ENCODE data around the gene DSCAM. TPM values are rescaled to one million over a fixed set of nuclear protein-coding genes. Genes with fewer than 3 reads are reported as not detected.

The DSCAM gene
- total and polyA plus RNA-seq, 12 donors = under 0.01 to 0.11 (median 0.07) TPM; not detected in 5

- Histone ChIP-seq H3K27me3 (no peaks in the 10 kb centered on the region), H3K4me3 (no peak overlapping the region), H3K36me3 (replicated peaks in 1 of 2) (no peaks in the 10 kb centered on the region), H3K27ac (no peak overlapping the region), H3K4me1 (replicated peaks in 1 of 2) (no peaks in the 10 kb centered on the region), H3K9me3 (replicated peaks in 1 of 3) (no peaks in the 10 kb centered on the region)
- 79 to 89% (median 84%) methylated on average over 2 of the region's 2 CpGs for WGBS, 4 donors
- intact Hi-C loops (cut with DNase I) = no loop called here
- no peak for TF ChIP-seq POLR2A (IDR thresholded peaks at IDR 0.05)
- TF ChIP-seq, protein P1, sequence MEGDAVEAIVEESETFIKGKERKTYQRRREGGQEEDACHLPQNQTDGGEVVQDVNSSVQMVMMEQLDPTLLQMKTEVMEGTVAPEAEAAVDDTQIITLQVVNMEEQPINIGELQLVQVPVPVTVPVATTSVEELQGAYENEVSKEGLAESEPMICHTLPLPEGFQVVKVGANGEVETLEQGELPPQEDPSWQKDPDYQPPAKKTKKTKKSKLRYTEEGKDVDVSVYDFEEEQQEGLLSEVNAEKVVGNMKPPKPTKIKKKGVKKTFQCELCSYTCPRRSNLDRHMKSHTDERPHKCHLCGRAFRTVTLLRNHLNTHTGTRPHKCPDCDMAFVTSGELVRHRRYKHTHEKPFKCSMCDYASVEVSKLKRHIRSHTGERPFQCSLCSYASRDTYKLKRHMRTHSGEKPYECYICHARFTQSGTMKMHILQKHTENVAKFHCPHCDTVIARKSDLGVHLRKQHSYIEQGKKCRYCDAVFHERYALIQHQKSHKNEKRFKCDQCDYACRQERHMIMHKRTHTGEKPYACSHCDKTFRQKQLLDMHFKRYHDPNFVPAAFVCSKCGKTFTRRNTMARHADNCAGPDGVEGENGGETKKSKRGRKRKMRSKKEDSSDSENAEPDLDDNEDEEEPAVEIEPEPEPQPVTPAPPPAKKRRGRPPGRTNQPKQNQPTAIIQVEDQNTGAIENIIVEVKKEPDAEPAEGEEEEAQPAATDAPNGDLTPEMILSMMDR (IDR thresholded peaks at IDR 0.05) = no peak
- DNase-seq = no peak
Observed at GRCh38 chr21:40662889-40663288, 184.1 kb downstream of the DSCAM start.

GRCh38 chr21:40660461-40660860 lies 186.5 kb downstream of the DSCAM start:
- TF ChIP-seq POLR2A (IDR thresholded peaks at IDR 0.05) = no peak
- TF ChIP-seq, protein P1 (IDR thresholded peaks at IDR 0.05) = no peak
- DNase-seq = no peak
- intact Hi-C loops (cut with DNase I) = no loop called here
- Histone ChIP-seq H3K4me3 (no peak overlapping the region), H3K36me3 (replicated peaks in 1 of 2) (no peaks in the 10 kb centered on the region), H3K9me3 (replicated peaks in 1 of 3) (no peaks in the 10 kb centered on the region), H3K27ac (no peak overlapping the region), H3K4me1 (replicated peaks in 1 of 2) (no peaks in the 10 kb centered on the region), H3K27me3 (peaks cover 3% of the 10 kb centered on the region)
- 35 to 75% (median 60%) methylated on average over 3 of the region's 3 CpGs for WGBS, 4 donors

DNA sequence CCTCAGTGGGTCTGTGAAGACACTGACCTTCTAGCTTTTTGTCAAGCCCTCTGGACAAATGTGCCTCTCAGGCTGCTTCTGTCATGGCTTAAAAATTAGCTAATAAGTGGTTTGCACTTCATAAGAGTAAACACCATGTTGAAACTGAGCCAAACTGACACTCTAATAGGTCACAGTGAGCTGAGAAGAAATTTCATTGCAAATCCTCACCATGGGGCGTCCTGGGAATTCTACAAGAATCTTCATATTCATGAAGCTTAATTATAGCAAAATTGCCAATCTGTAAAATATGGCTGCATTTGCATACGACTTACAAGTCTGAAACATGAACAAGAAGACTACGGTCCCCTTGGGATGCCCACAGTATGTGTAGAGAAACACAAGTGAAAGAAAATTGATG lies 188.6 kb downstream of the DSCAM start:
- H3K27me3 ChIP-seq = peaks cover 3% of the 10 kb centered on the region
- no peaks in the 10 kb centered on the region for H3K36me3 ChIP-seq (replicated peaks in 1 of 2)
- 71 to 79% (median 77%) methylated on average over 3 of the region's 3 CpGs for WGBS, 4 donors
- no peaks in the 10 kb centered on the region for H3K4me1 ChIP-seq (replicated peaks in 1 of 2)
- H3K9me3 ChIP-seq (replicated peaks in 1 of 3) = no peaks in the 10 kb centered on the region
- H3K4me3 ChIP-seq = no peak overlapping the region
- H3K27ac ChIP-seq = no peak overlapping the region
- no peak for TF ChIP-seq POLR2A (IDR thresholded peaks at IDR 0.05)
- TF ChIP-seq, protein P1 (IDR thresholded peaks at IDR 0.05) = no peak
- intact Hi-C loops (cut with DNase I) = no loop called here
- DNase-seq = no peak

DNA sequence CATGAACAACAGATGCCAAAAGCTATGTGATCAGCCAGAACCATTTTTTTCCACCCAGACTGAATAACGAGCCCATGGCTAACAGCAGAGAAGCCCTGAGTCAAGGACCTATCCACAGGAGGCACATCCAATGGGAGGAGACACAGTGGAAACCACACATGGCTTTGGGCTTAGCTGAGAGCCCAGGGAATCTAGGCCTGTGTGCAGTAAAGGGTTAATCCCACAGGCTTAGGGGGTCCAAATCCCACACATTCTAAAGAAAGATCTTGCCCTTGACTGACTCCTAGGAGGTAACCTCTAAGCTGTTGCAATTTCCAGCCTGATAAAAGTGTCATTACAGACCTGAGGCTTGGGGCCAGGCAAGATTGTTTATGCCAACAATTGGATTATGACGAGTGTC lies 194.5 kb downstream of the DSCAM start:
- no peak for TF ChIP-seq POLR2A (IDR thresholded peaks at IDR 0.05)
- TF ChIP-seq, protein P1 (IDR thresholded peaks at IDR 0.05) = no peak
- peaks cover 3% of the 10 kb centered on the region for H3K27me3 ChIP-seq

More for the DNA sequence above, 194.5 kb downstream of the DSCAM start:
- intact Hi-C loops (cut with DNase I) = no loop called here
- Histone ChIP-seq H3K4me3 (no peak overlapping the region), H3K36me3 (replicated peaks in 1 of 2) (no peaks in the 10 kb centered on the region), H3K9me3 (replicated peaks in 1 of 3) (no peaks in the 10 kb centered on the region), H3K4me1 (replicated peaks in 1 of 2) (no peaks in the 10 kb centered on the region), H3K27ac (no peak overlapping the region)
- WGBS, 4 donors = 23 to 48% (median 44%) methylated on average over 2 of the region's 2 CpGs
- DNase-seq = no peak
